ENCODE data around the gene ZNF827. TPM values are rescaled to one million over a fixed set of nuclear protein-coding genes. Genes with fewer than 3 reads are reported as not detected.

The ZNF827 gene
- total RNA-seq, 1 donor from 2014 or later, result 14.1 TPM

DNA sequence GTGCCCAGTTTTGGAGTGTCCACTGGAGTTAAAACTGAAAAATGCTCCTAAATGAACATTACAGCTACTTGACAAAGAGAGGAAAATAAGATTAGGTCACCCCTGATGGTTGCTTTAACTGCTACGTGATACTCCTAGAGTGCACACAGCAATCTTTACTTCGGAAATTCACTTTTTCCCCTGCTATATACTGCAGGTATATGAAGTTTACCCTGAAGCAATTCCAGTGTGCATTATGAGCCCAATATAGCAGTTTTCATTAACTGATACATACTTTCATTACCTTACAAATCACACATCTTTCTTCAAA lies 773 bp upstream of the ZNF827 start:
- TF ChIP-seq, protein P1, sequence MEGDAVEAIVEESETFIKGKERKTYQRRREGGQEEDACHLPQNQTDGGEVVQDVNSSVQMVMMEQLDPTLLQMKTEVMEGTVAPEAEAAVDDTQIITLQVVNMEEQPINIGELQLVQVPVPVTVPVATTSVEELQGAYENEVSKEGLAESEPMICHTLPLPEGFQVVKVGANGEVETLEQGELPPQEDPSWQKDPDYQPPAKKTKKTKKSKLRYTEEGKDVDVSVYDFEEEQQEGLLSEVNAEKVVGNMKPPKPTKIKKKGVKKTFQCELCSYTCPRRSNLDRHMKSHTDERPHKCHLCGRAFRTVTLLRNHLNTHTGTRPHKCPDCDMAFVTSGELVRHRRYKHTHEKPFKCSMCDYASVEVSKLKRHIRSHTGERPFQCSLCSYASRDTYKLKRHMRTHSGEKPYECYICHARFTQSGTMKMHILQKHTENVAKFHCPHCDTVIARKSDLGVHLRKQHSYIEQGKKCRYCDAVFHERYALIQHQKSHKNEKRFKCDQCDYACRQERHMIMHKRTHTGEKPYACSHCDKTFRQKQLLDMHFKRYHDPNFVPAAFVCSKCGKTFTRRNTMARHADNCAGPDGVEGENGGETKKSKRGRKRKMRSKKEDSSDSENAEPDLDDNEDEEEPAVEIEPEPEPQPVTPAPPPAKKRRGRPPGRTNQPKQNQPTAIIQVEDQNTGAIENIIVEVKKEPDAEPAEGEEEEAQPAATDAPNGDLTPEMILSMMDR (conservative IDR thresholded peaks at IDR 0.05; ENCODE audit: low read depth, low read length), result no peak
- DNase-seq (ENCODE audit: low read depth), result no peak
- peak overlapping the region; percentile 79 for H3K4me3 ChIP-seq (ENCODE audit: low read depth, low read length)

DNA sequence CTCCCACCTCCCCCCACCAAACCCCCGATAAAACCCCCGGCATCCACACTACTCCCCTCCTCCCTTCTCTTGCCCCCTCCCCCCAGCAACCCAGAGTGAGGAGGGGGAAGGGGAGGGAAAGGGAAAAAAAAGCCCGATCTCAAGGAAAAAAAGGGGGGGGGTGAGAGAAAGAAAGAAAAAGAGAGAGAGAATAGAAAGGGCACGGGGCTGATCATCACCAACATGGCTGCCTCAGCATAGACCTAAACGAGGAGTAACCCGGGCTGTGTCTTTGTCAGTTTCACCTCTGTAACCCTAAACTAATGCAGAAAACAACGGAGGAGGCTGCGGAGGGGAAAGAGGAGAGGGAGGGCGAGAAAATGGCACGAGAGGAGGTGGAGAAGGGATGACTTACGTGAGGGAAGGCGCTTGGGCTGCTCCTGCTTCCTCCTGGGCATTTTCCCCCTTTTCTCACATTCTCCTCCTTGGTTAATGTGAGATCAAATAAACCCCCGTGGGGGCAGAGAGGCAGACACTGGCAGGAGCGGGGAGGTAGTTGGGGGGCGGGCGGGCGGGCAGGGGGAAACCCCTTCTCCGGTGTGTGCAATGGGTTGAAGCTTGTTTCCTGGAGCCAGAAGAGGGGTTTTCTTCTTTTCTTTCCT lies 532 bp downstream of the ZNF827 start:
- peak overlapping the region; percentile 79 for H3K4me3 ChIP-seq (ENCODE audit: low read depth, low read length)
- TF ChIP-seq, protein P1 (conservative IDR thresholded peaks at IDR 0.05; ENCODE audit: low read depth, low read length), result no peak
- no peak for DNase-seq (ENCODE audit: low read depth)

DNA sequence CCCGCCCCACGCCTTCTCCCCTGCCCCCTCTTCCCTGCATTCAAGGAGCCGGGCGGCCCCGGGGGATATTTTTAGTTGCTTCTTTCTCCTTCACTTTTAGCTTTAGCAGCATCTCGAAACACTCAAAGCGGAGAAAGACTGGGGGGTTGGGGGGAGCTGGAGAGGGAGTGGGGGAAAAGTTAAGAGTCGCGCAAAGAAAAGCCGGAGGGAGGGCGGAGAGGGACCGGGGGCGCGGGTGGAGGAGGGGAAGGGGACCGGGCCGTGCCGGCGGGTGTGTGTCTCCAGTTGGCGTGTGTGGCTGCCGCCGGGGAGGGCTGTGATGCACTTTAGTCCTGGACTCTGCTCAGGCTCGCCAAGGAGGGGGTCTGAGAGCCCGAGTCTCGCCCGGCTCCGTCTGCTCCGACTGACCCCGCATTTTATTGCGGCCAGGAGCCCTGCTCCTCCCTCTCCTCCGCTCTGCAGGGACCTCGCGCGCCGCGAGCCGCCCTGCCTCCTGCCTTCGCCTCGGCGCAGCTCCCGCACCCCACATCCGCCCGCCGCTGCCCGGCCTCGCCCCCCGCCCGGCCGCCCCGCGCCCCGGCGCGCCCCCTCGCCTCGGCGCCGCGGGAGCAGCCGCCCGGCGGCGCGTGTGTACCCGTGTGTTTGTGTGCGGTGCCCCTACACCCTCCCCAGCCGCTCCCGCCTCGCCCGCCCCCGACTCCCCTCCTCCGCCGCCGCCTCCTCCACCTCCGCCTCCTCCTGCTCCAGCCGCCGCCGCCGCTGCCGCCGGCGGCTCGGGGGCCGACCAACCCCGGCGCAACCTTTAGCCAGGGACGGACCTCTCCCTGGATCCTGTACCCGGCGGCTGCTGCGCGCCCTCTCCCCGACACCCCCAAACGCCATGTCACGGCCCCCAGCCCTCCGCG lies 1.4 kb downstream of the ZNF827 start:
- H3K4me3 ChIP-seq (ENCODE audit: low read depth, low read length), result peak overlapping the region; percentile 79
- TF ChIP-seq, protein P1 (conservative IDR thresholded peaks at IDR 0.05; ENCODE audit: low read depth, low read length), result no peak
- no peak for DNase-seq (ENCODE audit: low read depth)

DNA sequence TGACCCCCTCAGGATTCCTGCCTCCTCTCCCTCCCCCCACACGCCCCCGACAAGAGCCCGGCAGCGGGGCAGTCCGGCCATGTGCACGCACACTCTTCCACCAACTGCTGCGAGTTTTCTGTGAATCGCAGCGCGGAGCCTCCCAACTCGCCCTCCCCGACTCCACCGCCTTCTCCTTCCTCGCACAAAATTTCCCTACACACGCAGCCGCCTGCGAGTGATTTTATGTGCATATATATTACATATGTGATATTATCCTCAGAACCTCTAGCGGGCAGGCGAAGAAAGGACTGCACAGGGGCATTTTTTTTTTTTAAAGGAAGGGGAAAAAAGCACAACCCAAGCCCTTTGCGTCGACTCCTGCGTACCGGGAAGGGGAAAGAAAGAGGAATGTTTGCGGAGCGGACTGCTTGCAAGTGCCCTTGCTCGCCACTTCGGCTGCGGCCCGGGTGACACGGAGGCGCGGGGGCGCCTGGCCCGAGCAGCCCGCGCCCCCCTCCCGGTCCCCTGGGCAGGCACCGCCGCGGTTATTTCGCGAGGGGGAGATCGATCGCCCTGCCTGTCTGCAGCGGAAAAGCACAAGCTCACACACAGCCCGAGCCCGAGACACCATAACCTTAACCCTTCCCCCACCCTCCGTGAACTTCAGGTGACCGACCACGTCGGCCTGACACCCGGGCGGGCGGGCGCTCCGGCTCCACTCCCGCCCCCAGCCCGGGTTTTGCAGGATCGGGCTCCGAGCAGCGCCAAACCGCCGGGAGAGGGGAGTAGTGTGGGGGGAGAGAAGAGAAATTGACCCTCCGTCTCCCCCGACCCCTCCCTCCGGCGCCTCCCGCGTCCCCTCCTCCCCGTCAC lies 2.3 kb downstream of the ZNF827 start:
- DNase-seq (ENCODE audit: low read depth), result no peak
- TF ChIP-seq, protein P1 (conservative IDR thresholded peaks at IDR 0.05; ENCODE audit: low read depth, low read length), result no peak

DNA sequence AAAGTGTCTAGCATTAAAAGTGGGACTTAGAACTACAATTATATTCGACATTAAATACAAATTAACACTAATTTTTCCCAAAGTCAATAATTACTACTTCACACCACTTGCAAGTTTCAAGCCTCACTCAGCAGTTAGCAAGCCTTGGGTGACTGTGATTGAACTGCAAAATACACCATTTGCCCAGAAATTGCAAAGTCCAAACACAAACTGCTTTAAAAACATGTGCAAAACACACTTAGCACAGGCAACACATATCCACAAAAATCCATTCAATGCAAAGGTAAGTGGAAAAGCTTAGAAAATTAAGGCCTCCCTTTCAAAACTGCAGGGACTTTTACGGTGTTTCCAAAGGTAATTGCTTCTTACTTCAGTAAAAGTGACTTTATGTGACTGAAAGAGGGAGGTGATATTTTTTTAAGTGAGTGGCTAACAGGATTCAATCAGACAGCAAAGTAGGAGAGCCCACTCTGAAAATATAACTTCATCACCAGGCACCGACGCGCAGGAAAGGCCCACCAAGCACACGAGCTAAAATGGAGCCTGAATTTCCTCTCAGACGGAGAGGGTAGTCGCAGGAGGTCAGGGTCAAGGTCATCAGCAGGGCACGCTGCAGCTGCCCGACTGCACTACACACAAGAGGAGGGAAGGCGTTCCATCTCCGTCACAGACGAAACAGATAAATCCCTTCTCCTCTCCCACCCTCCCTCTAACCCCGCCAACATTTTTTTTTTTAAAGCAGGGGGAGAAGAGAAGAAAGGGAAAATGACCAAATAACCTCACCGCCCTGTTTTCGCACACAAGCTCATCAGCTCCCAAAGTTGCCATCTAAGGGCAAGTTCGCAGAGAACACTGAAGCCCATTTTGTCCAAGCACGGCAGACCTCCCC lies 3.1 kb downstream of the ZNF827 start:
- peak overlapping the region; percentile 79 for H3K4me3 ChIP-seq (ENCODE audit: low read depth, low read length)
- TF ChIP-seq, protein P1 (conservative IDR thresholded peaks at IDR 0.05; ENCODE audit: low read depth, low read length), result no peak
- DNase-seq (ENCODE audit: low read depth), result no peak

More for the DNA sequence above, 2.3 kb downstream of the ZNF827 start:
- peak overlapping the region; percentile 79 for H3K4me3 ChIP-seq (ENCODE audit: low read depth, low read length)

DNA sequence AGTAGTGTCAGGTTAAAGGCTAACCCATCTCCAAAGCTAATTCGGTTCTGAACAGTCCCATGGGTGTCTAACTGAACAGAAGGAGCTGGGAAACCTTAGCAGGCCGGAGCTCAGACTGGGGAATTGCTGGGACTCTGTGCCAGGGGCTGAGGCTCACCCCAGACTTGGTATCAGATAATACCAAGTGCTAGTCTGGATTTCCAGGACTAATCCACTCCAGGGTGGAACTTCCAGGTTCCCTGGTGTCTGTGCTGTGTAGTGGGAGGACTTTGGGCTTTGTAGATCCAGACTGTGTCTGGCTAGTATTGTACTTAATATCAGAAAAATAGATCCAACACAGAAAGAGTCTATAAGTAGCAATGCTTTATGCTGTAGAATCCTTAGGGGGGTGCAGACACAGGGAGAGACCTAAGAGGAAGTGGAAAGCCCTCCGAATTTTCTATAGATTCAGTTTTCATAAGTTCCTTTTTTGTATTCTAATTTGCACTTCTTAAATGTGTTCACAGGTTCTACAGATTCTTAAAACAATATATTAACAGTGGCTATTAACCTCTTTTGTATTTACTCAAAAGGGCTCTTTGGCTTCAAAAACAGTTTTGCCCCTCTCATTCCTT lies 4.1 kb downstream of the ZNF827 start:
- TF ChIP-seq, protein P1 (conservative IDR thresholded peaks at IDR 0.05; ENCODE audit: low read depth, low read length), result no peak
- H3K4me3 ChIP-seq (ENCODE audit: low read depth, low read length), result peak overlapping the region; percentile 14

More for the DNA sequence above, 4.1 kb downstream of the ZNF827 start:
- no peak for DNase-seq (ENCODE audit: low read depth)

All from epithelial cell of proximal tubule (primary cell).